HG03354 (cell line): ENCODE measurements around the gene THEMIS.
"Not testable (repeated sequence)": the region's sequence is repeated elsewhere in the genome, so short reads cannot be mapped to it uniquely, and the experiment has no call there.

Experiments
- ATAC-seq: cut with Tn5 transposase; IDR thresholded peaks from one replicate; pipeline ENCODE4 v1.9.1; 2021; ENCODE audit warnings: mild to moderate bottlenecking; ENCODE audit not compliant: unreplicated experiment, poor library complexity, severe bottlenecking

Gene THEMIS

DNA sequence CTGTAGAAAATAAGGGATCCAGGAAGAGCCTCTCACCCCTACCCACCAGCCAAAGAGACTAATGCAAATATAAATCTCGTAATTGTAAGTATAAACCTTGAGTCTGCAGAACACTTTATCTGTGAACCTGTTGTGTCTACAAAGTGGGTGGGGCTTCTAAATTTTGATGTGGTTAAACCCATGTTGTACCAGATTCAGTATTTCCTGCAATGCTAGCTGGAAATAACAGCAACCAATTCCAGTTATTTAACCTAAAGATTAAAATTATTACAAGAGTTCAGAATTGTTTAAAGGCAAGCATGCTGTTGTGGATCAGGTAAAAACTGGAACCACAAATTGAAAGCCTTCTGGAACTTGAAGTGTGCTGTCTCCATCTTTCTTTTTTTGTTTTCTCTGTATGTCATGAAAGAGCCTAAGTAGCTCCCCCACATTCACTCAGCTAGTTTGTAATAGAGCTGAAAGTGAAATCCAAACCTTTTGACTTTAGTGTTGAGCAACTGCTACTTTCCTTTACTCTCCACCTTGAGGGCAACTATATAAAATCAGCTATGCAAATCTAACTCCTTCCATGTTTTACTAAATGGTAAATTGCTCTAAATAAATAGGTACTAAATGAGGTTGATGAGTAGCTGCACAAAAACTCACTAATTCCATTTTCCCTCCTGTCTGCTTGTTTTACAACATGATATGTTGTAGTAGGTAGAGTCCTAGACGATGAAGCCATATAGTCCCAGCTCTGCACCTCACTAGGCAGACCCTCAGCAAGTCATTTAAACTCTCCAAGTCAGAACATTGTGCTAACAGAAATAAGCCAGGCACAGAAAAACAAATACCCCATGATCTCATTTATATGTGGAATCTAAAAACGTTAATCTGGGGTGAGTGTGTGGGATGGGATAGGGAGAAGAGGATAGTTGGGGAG, 17.9 kb upstream of the THEMIS start:
- ATAC-seq, result no peak

DNA sequence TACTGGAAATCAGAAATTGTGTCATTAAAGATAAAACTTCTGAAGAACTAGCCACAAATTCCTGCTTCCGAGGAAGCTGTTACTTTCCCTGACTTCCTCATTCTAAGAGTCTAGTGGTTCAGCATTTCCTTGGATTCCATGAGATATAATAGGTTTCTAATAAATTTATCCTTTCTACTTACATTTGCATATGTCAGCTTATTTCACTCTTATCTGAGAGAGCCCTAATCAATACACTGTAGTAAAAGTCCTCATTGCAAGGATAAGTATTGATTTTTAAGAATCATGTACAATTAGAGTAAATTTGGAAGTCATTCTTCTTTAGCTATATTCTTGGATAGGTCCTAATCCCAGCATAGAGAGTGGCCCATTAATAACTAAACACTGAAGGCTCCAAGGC, 16.9 kb upstream of the THEMIS start:
- ATAC-seq, result no peak

DNA sequence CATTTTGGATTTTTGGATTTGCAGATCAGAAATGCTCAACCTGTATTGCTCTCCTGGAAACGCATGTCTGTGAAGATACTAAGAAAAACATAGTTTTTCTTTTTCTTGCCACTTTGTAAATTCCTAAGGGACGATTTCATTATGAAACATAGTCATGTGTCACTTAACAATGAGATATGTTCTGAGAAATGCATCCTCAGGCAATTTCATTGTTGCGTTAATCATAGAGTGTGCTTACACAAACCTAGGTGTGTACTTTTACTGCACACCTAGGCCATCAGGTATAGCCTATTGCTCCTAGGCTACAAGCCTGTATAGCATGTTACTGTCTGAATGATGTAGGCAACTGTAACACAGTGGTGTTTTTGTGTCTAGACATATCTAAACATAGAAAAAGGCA, 13.4 kb upstream of the THEMIS start:
- ATAC-seq, result no peak

DNA sequence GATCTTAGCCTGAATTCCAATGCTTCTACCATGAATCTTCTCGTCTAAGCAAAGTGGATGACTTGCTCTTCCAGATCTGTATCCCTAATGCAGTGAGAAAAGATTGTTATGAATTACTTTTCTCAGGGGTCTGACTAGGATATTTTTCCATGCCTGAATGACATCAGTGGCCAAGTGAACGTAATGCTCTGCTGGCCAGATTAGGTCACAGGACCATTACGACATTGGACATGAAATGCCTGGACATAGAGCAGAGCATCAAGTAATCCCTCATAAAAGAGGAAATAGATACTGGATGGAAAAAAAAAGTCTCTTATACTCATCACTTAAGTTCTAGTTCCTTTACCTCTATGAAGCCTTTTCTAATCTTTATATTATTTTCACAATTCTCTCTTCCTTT, 12.1 kb upstream of the THEMIS start:
- ATAC-seq, result no peak

DNA sequence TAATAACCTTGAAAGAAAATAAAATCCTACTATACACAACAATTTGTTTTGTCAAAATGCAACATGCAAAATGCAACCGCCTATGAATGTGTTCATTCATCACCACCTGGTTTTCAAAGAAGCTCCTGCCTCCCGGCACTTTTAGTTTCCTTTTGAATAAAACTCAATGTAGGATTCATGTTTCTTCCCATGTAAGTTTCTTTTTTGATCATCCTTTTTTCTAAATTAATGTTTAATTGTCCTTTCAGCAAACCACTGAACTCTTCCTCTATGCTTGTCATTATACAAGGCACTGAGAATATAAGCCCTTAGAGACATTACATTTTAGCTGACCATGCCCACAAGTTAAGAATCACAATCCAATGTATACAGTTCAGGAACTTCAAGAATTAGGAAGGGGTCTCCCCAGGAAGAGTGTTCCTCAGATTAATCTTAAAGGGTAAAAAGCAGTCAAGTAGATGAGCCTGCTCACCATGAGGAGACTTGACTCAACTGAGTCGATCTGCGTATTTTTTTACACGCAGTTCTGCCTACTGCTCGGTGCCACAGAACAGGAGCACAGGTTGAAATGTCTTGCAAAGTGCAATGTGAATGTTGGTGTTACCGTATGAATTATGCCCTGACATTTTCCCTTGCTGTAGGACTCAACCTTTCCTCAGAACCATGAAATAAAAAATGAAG, 7.2 kb upstream of the THEMIS start:
- ATAC-seq, result peak; percentile 68

DNA sequence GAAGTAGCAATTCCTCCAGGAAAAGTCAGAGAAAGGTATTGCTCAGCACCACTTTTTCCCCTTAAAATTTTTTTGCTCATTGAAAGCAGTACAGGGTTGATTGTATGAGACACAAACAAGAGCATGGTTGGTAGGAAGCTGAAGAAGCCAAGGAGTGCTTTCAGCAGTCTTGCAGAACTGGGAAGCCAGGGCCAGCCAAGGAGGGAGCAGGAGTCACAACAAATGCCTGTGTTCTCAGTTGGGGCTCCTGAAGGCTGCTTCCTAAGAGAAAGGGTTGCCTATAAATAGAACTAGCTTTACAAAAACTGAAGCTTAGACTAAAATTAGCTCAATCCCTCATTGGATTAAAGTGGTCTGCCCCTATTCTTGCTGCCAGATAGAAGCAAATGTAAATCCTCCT, 3.3 kb upstream of the THEMIS start:
- ATAC-seq, result no peak

DNA sequence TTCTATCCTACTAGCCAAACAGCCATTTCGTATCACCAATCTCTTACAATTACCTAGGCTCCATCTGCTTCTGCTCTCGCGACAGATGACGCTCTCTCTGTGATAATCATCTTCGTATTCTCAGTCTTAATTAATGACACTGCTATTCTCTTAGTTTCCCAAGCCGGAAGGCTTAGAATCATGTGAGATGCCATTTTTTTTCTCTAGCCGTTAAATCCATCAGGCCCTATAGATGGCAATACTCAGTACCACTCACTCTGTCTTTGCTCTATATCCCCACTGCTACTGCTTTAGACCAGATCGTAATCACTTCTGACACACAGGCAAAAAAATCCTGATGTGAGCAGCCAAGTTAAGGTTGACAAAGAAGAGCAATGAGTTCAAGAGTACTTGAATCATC, 2.1 kb upstream of the THEMIS start:
- ATAC-seq, result no peak

DNA sequence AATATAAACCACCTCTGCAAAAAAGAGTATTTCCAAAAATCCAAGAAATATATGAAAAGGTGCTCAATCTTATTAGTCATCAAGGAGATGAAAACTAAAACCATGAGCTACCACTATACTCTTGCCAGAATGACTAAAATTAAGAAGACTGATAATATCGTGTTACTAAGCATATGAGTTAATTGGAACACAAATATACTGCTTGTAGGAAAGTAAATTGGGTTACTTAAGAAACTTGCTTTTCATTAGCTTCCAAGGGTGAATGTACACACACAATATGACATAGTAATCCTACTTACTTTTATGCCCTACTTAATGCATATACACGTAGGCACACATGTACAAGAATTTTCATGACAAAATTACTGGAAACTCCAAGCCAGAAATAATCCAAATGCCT, 3.4 kb downstream of the THEMIS start:
- ATAC-seq, result no peak

DNA sequence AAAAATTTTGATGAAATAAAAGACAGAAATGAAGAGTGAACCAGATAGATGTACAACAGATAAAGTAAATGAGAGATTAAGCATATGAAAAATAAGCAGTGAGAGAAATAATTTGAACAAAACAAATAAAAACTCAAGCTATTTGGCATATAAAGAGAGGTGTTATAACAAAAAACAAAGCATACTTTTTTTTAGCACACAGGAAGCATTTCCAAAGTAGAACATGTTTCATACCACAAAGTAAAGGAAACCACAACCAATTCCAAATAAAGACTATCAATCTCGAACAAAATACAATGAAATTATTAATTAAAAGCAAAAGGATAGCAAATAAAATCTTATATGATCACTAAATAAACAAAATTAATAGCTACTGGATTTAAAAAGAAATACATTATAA, 6.8 kb downstream of the THEMIS start:
- no peak for ATAC-seq

DNA sequence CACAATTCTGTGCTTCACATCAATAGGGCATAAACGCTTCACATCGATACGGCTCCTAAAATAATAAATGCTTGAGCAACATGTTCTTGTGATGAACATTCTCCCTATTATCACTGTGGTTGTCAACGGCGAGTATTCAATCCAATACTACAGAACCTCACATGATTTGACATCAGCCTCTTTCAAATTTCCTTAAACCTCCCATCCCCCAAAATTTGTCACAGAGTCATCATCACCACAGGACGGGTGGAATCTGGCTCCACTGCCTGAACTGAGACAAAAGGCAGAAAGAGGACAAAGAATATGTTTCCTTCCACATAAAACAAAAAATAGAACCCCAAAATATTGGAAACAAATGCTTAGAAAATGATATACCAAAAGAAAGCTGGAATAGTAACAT, 7.3 kb downstream of the THEMIS start:
- no peak for ATAC-seq

DNA sequence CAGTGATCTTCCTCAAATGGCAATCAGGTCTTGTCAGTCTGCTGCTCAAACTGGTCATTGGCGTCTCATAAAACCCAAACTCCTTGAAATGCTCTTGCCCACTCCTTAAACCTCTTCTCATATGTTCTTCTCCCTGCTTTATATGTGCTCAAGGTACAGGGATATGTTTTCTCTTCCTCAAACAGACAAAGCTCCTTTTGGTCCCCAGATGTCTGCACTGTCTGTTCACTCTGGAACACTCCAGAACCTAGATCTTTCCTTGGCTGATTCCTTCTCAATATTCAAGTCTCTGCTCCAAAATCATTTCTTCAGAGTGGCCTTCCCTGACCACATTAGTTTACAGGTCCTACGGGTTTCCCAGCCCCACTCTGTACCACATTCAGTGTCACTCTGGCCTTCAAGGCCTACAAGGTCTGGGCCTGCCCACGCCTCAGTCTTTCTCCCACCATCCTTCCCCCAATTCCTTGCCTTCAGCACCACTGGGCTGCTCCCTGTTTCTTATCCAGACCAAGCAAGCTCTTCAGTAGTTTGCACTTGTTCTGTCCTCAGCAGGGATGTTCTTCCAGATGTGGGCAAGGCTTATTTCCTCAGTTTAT, 9.0 kb downstream of the THEMIS start:
- ATAC-seq, result no peak

DNA sequence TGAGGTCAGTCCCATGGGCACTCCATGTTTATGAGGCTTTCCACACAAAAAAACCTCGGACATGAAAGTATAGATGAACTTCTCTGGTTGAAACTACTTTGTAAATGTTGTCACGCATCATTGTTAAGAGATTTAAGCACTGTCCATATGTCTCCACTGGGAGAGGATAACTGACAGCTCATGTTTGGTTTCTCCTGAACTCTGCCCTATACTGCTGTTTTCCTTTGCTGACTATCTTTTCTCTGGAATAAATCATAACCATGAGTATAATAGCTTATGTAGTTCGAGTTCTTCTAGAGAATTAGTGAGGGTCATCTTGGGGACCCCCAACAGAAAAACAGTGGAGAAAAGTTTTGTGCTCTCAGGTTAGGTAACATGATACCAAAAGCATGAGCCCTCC, 14.3 kb downstream of the THEMIS start:
- ATAC-seq, result no peak

DNA sequence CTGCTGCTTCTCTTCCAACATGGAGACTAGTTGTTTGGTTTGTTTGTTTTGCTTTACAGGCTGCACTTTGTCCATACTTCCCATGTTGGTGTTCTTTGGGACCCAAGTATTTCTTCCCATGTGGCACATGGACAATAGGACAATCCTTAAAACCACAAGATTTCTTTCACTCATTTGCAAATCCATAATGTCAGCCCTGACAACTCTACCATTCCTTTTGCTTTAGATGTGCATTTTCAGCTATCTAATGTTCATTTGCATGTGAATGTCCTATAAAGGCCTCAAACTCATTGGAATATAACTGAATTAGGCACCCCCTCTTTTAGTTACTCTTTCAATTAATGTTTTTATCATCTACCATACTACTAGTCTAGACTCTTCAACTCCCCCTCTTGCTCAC, 16.7 kb downstream of the THEMIS start:
- no peak for ATAC-seq

DNA sequence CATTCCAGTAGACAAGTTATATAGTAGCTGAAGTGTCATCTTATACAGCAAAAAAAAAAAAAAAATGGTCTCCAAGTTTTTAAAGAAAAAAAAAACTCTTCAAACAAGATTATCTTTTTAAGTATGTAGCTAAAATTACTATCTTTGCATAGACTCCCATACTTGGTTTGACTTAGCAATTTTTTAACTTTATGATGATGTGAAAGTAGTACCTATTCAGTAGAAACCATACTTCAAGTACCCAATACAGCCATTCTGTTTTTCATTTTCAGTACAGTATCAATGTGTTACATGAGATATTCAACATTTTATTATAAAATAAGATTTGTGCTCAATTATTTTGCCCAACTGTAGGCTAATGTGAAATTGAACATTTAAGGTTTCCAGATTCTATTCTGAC, 18.9 kb downstream of the THEMIS start:
- ATAC-seq, result not testable (repeated sequence)

DNA sequence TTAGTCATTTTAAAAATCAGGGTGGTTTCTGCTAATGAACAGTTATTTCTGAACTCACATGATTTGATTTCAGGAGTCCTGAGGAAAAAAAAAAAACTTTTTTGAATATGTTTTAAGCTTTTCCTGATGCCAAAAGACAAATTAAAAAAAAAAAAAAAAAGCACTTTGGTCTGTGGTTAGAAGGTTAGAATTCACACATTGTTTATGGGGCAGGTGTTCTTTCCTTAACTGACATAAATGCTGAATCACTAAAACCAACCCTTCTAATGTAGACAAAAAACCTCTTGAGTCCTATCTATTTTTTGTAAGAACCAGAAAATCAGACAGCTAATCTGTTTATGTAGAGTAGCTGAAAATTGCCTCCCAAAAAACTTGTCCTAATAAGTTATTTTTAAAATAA, 20.4 kb downstream of the THEMIS start:
- ATAC-seq, result no peak

DNA sequence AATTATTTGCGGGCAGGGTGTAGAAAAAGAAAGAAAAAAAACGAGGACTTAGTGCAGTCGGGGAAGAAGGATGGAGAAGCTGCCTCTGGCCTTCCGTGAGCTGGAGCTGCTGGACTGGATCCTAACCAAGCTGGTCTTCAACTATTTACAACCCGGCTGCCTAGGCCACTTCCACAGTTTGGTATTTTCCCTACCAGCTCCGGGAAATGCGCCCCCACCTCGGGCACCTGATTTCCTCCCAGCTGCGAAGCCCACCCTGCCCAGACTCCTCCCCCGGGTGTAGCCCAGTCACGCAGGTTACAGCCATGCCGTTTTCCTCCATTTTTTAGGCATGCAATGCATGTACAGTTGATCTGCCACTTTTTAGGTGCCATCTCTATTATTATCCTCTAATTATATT, 21.2 kb downstream of the THEMIS start:
- ATAC-seq, result peak; percentile 39

DNA sequence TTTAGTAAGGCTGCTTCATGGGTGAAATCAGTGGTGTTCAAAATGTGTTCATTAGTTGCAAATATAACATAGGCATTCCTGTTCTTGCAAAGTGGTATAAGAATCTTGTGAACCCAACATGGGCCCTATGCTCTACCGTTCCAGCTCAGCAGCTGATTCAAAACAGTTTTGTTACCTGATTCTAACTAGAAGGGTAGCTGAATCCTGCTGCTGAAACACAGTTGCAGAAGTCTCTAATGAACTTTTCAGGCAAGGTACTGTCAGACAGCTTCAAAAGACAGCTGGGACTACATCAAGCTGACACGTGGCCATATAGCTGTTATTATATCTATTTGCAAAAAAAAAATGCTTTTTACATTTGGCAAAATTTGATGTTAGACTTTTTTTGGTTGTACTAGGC, 22.7 kb downstream of the THEMIS start:
- no peak for ATAC-seq

DNA sequence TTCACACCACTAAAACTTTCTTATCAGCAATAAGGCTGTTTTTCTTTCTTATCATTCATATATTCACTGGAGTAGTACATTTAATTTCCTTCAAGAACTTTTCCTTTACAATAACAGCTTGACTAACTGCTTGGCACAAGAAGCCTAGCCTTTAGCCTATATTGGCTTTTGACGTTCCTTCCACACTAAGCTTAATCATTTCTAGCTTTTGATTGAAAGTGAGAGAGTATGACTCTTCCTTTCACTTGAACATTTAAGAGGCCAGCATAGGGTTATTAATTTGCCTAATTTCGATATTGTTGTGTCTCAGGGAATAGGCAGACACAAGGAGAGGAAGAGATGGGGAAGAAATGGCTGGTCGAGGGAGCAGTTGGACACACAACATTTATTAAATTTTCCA, 23.6 kb downstream of the THEMIS start:
- no peak for ATAC-seq

DNA sequence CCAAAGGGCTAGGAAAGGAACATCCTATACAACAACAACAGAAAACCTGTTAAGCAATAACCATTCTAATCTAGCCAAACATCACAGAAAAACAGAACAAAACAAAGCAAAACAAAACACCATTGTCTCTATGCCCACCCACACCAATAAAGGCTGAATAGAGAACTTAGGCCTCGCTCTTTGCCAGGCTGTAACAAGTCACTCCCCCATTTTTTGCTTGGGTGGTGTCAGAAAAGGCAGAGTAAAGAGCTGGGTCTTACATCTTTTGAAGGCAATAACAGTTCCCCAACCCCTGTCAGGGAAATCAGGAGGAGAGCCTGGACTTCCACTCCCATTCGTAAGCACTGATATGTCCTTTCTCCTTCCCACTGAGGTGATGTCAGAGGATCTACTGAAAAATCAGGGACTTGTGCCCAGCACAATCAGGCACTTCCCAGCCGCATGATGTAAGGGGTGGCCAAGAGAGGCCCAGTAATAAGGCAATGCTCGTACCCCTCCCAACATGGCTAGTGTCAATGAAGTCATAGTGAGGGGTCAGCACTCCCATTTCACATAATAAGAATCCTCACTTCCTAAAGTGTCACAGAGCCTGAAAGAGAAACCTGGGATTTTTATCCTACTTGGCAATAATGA, 31.0 kb downstream of the THEMIS start:
- ATAC-seq, result no peak

DNA sequence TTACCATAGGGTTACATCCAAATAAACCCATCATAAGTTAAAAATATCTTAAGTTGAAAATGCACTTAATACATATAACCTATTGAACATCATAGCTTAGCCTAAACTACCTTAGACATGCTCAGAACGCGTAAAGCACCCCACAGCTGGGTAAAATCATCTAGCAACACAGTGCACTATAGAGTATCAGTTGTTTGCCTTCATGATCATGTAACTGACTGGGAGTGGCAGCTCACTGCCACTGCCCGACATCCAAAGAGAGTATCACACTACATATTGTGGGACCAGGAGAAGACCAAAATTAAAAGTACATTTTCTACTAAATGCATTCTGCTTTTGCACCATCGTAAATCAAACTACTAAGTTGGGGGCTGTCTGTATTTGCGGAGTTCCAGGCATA, 31.7 kb downstream of the THEMIS start:
- no peak for ATAC-seq

DNA sequence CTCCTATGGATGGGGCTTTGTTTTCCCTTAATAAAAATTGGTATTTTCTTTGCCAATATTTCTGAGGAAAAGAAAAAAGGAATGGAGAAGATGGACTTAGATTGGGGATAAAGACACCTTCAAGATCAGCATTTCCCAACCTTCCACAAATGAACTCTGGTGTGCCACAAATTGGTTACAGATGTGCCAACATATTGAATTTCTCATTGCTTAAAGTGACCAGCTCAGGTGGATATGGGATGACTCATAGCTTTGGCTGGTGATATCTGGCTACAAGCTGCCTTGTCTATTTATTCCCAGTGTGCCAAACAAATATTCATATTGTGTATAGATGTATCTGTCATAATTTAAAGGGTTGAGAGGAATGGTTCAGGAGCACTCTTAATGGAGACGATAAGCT, 32.5 kb downstream of the THEMIS start:
- ATAC-seq, result no peak
